HuH-7.5 (cell line): ENCODE data around the gene CFAP73.
A peak's percentile ranks its signal among the peaks of the same experiment; 100 is the strongest.
"Not testable (repeated sequence)": the region's sequence is repeated elsewhere in the genome, so short reads cannot be mapped to it uniquely, and the experiment has no call there.

Experiments
- DNase-seq: peaks from one replicate; pipeline ENCODE4 v3.0.0; 2011; ENCODE audit warnings: low spot score

CFAP73 gene

GRCh38 chr12:113149361-113150150 lies at the start of gene CFAP73:
Gene CFAP73 (plus strand): TSS chr12:113149724. CDS start chr12:113149858, 134 bp downstream.
- peak; percentile 78 for DNase-seq

- DNase-seq = no peak
Measured at GRCh38 chr12:113099764-113100163, 49.8 kb upstream of the CFAP73 start.

DNA sequence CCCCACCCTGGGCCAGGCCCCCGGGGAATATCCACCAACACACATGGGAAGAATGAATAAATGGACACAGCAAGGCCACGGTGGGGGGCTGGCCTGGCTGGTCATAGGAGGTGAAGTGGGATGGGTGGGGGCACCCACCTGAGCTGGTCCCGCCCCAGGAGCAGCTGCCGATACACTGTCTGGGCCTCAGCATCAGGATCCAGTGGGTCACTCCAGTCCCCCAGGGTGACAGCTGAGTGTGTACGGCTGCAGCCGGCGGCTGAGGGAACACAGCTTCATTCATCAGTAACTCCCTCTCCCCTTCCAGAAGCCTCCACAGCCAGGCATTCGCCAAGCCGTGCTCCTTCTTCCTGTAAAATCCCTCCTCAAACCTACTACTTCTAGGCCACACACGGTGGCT lies 47.8 kb upstream of the CFAP73 start:
- DNase-seq = no peak

DNA sequence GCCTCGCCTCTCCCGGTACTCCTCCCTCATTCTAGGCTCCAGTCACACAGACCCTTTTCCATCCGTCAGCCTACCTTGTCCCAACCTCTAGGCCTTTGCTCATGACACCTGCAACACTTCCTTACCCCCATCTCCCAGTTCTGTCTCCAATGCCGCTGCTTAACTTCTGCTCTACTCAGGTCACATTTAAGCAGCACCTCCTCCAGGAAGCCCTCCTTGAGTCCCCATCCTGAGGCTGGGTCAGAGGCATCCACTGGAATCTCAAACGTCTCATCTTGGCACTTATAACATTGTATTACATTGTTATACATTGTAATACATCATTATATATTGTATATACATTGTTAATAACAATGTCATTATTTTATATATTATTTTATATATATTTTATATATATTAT lies 46.7 kb upstream of the CFAP73 start:
- DNase-seq = no peak

DNA sequence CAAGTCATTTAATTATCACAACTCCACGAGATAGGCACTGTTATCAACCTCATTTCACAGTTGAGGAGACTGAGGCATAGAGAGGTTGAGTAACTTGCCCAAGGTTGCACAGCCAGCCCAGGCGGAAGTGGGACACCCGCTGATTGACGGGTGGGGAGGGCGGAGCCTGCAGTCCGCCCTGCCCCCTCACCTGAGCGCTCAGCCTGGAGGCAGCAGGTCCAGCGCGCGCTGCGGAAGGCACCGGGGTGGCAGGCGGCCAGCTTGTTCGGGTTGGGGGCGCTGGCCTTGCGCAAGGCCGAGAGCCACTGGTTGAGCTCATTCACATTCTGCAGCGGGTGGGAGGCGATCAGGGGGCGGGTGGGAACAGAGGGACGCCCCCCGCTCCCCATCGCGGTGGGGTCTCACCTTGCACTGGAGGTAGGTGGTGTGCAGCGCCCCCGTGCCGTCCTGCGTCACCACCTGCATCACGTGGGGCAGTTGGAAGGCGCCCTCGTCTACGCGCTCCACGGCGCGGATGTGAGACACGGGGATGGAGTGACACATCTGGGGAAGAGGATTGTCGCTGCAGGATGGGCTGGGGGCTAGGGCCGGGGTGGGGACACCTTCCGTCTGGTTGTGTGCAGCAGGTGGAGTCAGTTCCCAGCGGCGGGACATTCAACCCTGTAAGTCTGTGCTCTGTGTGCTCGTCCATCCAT lies 45.6 kb upstream of the CFAP73 start:
- no peak for DNase-seq

DNA sequence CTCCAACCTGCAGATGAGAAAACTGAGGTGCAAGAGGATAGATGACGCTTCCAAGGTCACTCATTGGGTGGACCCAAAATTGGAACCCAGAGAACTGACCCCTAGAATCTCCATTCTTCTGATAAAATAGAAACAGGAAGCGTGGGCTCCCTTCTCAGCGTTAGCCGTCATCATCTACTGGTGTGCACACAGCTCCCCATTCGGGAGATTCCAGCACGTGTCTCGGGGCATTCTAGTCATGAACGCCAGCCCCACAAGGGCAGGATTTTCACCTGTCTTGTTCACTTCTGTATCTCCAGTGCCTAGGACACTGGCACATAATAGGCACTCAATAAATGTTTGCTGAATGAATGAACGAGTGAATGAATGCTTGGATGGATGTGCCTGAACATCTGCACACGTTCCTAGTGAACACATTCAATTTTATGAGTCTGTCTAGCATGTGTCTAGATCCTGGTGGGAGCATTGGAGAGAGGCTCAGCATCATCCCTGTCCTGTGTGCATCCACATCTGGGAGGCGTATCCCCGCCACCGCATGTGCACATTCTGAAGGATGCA lies 44.5 kb upstream of the CFAP73 start:
- no peak for DNase-seq

DNA sequence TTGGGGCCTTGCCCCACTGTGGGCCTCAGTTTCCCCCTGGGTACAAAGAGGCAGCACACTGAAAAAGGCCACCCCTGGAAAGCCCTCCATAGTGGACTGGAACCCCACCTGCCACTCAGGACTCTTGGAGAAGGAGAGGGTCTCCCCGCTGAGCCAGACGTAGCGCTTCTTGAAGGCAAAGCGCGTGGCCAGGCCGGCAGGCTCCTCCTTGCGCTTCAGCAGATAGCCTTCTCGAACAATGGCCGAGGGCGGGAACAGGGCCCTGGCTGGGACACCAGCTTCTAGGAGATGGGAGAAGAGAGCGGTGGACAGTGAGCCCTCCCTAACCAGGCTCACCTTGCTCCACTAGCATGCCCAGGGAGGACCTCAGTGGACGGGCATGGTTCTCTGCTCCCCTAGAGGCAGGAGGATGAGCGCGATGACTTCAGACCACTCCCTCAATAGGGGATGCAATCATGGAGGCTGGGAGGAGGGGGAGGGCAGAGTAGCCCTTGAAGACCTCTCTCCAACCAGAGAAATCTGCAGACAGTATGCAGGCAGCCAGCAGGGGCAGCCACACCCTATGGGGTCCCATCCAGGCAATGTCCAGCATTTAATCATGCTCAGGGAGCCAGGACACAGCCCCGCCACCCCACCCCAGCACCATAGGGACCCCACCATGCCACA lies 43.8 kb upstream of the CFAP73 start:
- no peak for DNase-seq

- no peak for DNase-seq
Measured at GRCh38 chr12:113106361-113106760, 43.2 kb upstream of the CFAP73 start.

DNA sequence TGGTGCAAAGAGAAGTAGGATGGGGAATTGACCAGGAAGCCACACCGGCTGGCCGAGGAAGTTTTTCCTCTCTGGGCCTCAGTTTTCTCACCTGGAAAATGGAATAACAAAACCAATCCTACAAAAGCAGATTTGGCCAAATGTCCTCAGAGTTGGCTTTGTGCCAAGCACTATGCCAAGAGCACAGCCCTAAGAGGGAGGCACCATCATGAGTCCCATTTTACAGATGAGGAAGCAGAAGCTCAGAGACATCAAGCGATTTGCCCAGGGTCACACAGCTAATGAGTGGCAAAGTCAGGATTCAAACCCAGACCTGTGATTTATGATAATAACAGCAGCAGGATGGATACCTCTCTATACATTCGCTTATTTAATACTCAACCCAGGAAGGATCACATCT lies 41.2 kb upstream of the CFAP73 start:
- no peak for DNase-seq

- peak; percentile 12 for DNase-seq
Measured at GRCh38 chr12:113109360-113109759, 40.2 kb upstream of the CFAP73 start.

GRCh38 chr12:113109872-113110599 lies 39.5 kb upstream of the CFAP73 start:
- no peak for DNase-seq

- no peak for DNase-seq
Measured at GRCh38 chr12:113111247-113111646, 38.3 kb upstream of the CFAP73 start.

GRCh38 chr12:113112043-113112899 lies 37.3 kb upstream of the CFAP73 start:
- no peak for DNase-seq

GRCh38 chr12:113113397-113113796 lies 36.1 kb upstream of the CFAP73 start:
- no peak for DNase-seq

GRCh38 chr12:113114447-113115178 lies 34.9 kb upstream of the CFAP73 start:
- DNase-seq = no peak

DNA sequence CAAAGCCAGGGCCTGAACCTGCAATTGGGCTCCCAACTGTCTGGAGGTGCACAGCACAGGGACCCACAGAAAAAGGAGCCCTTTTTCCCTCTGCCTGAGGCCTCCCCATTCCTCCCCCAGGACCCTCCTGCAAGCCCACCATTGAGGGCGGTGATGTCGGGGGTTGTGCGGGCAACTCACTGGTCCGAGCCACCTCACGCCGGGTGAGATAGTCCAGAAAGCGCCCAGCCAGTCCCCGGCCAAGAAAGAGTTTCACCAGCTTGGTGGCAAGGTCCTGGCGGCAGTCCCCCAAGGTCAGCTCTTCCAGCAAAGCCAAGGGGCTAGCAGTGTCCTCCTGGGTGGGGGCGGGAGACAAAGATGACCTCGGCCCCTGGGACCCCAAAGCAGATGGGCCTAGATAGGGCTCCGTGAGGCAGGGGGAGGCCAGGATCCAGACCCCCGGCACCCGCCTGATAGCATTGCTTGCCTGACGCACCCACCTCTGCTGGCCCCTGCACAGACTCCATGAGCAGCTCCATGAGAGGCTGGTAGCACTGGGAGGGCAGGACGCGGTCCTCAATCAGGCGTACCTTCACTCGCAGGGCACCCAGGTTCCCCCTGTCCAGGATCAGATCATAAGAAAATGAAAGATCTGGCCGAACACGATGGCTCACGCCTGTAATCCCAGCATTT lies 33.9 kb upstream of the CFAP73 start:
- no peak for DNase-seq

DNA sequence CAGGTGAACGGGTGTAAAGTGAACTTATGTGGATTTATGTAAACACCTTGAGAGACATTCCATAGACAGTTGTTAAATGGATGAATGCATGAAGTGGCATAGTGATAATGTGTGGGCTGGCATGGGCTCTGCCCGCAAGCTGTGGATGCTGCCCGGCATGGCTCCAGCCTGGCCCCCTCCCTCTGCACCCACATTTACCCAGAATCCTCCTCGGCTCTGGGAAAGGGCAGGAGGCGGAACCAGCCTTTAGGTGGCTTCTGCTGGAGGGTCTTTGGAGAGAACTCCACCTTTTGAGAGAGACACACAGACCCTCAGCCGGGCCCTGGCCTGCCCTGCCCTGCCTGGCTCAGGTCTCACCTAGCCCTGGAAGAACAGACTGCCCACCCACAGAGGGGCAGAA lies 32.6 kb upstream of the CFAP73 start:
- DNase-seq = no peak

DNA sequence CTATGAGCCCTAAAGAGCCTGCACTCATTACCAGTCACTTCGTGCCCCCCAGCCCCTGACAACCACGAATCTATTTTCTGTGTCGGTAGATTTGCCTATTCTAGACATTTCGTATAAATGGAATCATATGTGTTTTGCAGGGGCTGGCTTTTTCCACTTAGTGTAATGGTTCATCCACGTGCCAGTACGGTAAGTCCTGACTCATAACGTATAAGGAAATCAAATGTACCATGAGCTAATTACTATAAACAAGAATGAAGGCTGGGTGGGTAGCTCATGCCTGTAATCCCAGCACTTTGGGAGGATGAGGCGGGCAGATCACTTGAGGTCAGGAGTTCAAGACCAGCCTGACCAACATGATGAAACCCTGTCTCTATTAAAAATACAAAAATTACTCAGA lies 31.8 kb upstream of the CFAP73 start:
- DNase-seq = not testable (repeated sequence)

DNA sequence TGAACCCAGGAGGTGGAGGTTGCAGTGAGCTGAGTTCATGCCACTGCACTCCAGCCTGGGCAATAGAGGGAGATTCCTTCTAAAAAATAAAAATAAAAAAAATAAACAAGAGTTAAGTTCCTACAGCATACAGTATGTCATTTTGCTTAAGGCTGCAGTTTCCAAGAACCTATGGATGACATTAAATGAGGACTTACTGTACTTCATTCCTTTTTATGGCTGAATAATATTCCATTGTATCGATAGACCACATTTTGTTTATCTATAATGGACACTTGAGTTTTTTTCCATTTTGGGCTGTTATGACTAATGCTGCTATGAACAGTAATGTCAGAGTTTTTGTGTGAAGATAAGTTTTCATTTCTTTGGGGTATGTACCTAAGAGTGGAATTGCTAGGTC lies 31.4 kb upstream of the CFAP73 start:
- no peak for DNase-seq
